HepG2 (cell line): ENCODE results near the gene ZNF667. TPM values are rescaled to one million over a fixed set of nuclear protein-coding genes. Genes with fewer than 3 reads are reported as not detected.

ENCODE experiments used
- ATAC-seq: fragments of 200-7000 bp; cut with Tn5 transposase; 3 replicates; pipeline ENCODE4 v1.9.1; 2020; ENCODE audit warnings: mild to moderate bottlenecking, moderate library complexity
- BruUV-seq: library from RNA; stranded (reverse); fragments of 400-500 nt; replicated peaks from 2 replicates; lab custom pipeline; 2021; lab: Mats Ljungman, UMichigan
- CTCF ChIA-PET: fragments of 300-600 bp; formaldehyde crosslinking; extraction: SDS; loops from one replicate; lab custom pipeline; 2021; ENCODE audit warnings: low total read pairs, inconsistent platforms, low intra/inter-chr PET ratio; lab: Yijun Ruan, JAX
- POLR2A ChIA-PET: fragments of 350-600 bp; sonication (Branson Sonifier 250); formaldehyde crosslinking; loops from one replicate; lab custom pipeline; 2020; ENCODE audit warnings: antibody characterized with exemption, inconsistent platforms; lab: Yijun Ruan, JAX
- DNase-seq: peaks from one replicate; pipeline ENCODE4 v3.0.0-alpha.2; 2015; ENCODE audit warnings: low spot score
- FAIRE-seq: peaks from 3 replicates; lab custom pipeline; 2011; peaks lifted over from hg19 to GRCh38; lab: Jason Lieb, UNC
- H2AFZ ChIP-seq: one replicate; pipeline ENCODE4 v1.6.1; 2011; ENCODE audit warnings: low read length, inconsistent platforms
- H3K27ac ChIP-seq: fragments of 300-600 bp; 3 replicates; pipeline ENCODE4 v1.8.0; 2011; ENCODE audit warnings: mixed run types, mild to moderate bottlenecking, mixed read lengths, low read length, inconsistent platforms; ENCODE audit not compliant: insufficient read depth; ENCODE audit errors: extremely low read length
- H3K27me3 ChIP-seq, 2 experiments: fragments of 200-600 bp in 1 of 2; 2 replicates in 1 of 2; 3 replicates in 1 of 2; pipeline versions ENCODE4 v1.6.0 to v1.8.0; 2011; ENCODE audit warnings: low read length in 2 of 2, mild to moderate bottlenecking in 2 of 2, moderate library complexity in 2 of 2, inconsistent platforms in 1 of 2; ENCODE audit not compliant: insufficient read depth in 2 of 2, control insufficient read depth in 1 of 2
- H3K36me3 ChIP-seq, 2 experiments: fragments of 200-600 bp in 1 of 2; replicated peaks in 1 of 2; 2 replicates in 1 of 2; 3 replicates in 1 of 2; pipeline versions ENCODE4 v1.5.1 to v1.8.0; 2011; ENCODE audit warnings: low read length in 2 of 2, inconsistent platforms in 1 of 2; ENCODE audit not compliant: insufficient read depth in 2 of 2, control insufficient read depth in 1 of 2
- H3K4me1 ChIP-seq: 2 replicates; pipeline ENCODE4 v1.5.1; 2012; ENCODE audit warnings: low read length, inconsistent platforms; ENCODE audit not compliant: insufficient read depth
- H3K4me2 ChIP-seq: 2 replicates; pipeline ENCODE4 v1.6.0; 2011; ENCODE audit warnings: low read depth, low read length, inconsistent platforms
- H3K4me3 ChIP-seq, 3 experiments: fragments of 200-600 bp in 1 of 3; sonication (generic), shearing (Covaris generic) in 1 of 3; replicated peaks in 1 of 3; 2 replicates each; pipeline ENCODE4 v1.5.1; 2011 to 2016; ENCODE audit warnings: low read length in 3 of 3, inconsistent platforms in 2 of 3, low read depth in 2 of 3, mild to moderate bottlenecking in 2 of 3, control low read depth in 1 of 3, mixed read lengths in 1 of 3; ENCODE audit not compliant: insufficient read depth in 1 of 3
- H3K79me2 ChIP-seq: one replicate; pipeline ENCODE4 v1.6.1; 2011; ENCODE audit warnings: low read length, inconsistent platforms; ENCODE audit not compliant: insufficient read depth
- H3K9ac ChIP-seq: 2 replicates; pipeline ENCODE4 v1.6.0; 2011; ENCODE audit warnings: mild to moderate bottlenecking, low read depth, low read length, inconsistent platforms; ENCODE audit not compliant: insufficient read depth
- H3K9me3 ChIP-seq: 2 replicates; pipeline ENCODE4 v1.5.1; 2012; ENCODE audit warnings: mild to moderate bottlenecking, low read length
- H4K20me1 ChIP-seq: 2 replicates; pipeline ENCODE4 v1.6.0; 2011; ENCODE audit warnings: inconsistent platforms, mild to moderate bottlenecking, low read length, moderate library complexity; ENCODE audit not compliant: insufficient read depth
- BHLHE40 ChIP-seq: IDR thresholded peaks from 2 replicates; pipeline ENCODE4 v1.6.1; 2011; ENCODE audit warnings: low read length, improper control_type of control experiment
- CC2D1A ChIP-seq: sonication (generic); formaldehyde crosslinking; IDR thresholded peaks from 2 replicates; pipeline ENCODE4 v1.8.1; 2023; ENCODE audit warnings: mild to moderate bottlenecking, missing genetic modification reagents
- MAF1 ChIP-seq: sonication (generic); formaldehyde crosslinking; IDR thresholded peaks from 2 replicates; pipeline ENCODE4 v1.5.0; 2020; ENCODE audit warnings: missing genetic modification reagents, borderline replicate concordance
- RFX3 ChIP-seq: IDR thresholded peaks from 2 replicates; pipeline ENCODE4 v1.6.1; 2016; ENCODE audit warnings: missing biosample characterization, missing genetic modification reagents
- TRIM24 ChIP-seq: sonication (generic); formaldehyde crosslinking; IDR thresholded peaks from 2 replicates; pipeline ENCODE4 v1.8.0; 2022; ENCODE audit warnings: mild to moderate bottlenecking, missing genetic modification reagents
- ZNF205 ChIP-seq: IDR thresholded peaks from 2 replicates; pipeline ENCODE4 v1.6.1; 2018; ENCODE audit warnings: missing biosample characterization, missing genetic modification reagents
- WGBS: methylation state at CpG from one replicate; pipeline ENCODE4 v1.1.6; 2017; ENCODE audit warnings: low lambda C conversion rate; 5-methylcytosine and 5-hydroxymethylcytosine counted together
- in situ Hi-C: cut with HindIII; loops from 2 replicates; pipeline ENCODE4 v1.10.0; 2017; ENCODE audit warnings: low pct_unique_long_range_greater_than_20kb; ENCODE audit not compliant: extremely low pct_ligation_motif_present
- intact Hi-C: fragments of 100-400 bp; cut with micrococcal nuclease; formaldehyde crosslinking; loops from one replicate; pipeline ENCODE4 v1.10.0; 2022; ENCODE audit not compliant: unreplicated experiment
- polyA plus RNA-seq, 8 experiments: library from polyadenylated mRNA; depleted of rRNA in 3 of 8; stranded (reverse) in 7 of 8; unstranded in 1 of 8; fragments of >200 nt; fragmentation: Illumina TruSeq in 4 of 8; extraction: Trizol in 4 of 8; gene quantifications; 2 replicates each; pipeline versions ENCODE4 v1.2.1 to v1.2.3, GENCODE V29; 2011 to 2016; ENCODE audit warnings: low read depth in 4 of 8, missing spikeins in 1 of 8, mixed read lengths in 1 of 8; ENCODE audit not compliant: insufficient read depth in 1 of 8
- total RNA-seq, 5 experiments: library from RNA; depleted of rRNA; stranded (reverse); fragments of >200 nt; fragmentation: Illumina TruSeq; extraction: Trizol; gene quantifications; 2 replicates each; pipeline ENCODE4 v1.2.3, GENCODE V29; 2016; ENCODE audit warnings: low read depth in 1 of 5
- TF ChIP-seq, protein P1 (sequence below): sonication (generic); formaldehyde crosslinking; IDR thresholded peaks from 2 replicates; pipeline ENCODE4 v1.8.0; 2022; ENCODE audit warnings: mild to moderate bottlenecking, missing genetic modification reagents, moderate library complexity
- TF ChIP-seq, protein P2 (sequence below): sonication (generic); formaldehyde crosslinking; IDR thresholded peaks from 2 replicates; pipeline ENCODE4 v1.8.0; 2022; ENCODE audit warnings: mild to moderate bottlenecking, missing genetic modification reagents; ENCODE audit not compliant: insufficient replicate concordance
- TF ChIP-seq, protein P3 (sequence below): sonication (generic); formaldehyde crosslinking; IDR thresholded peaks from 2 replicates; pipeline ENCODE4 v1.4.0; 2020; ENCODE audit warnings: missing genetic modification reagents, borderline replicate concordance

ZNF667 gene
- total and polyA plus RNA-seq, 2 of the 13 experiments (the other 11 are each of a cell fraction or from before 2014, with no cell fraction given) = not detected

DNA sequence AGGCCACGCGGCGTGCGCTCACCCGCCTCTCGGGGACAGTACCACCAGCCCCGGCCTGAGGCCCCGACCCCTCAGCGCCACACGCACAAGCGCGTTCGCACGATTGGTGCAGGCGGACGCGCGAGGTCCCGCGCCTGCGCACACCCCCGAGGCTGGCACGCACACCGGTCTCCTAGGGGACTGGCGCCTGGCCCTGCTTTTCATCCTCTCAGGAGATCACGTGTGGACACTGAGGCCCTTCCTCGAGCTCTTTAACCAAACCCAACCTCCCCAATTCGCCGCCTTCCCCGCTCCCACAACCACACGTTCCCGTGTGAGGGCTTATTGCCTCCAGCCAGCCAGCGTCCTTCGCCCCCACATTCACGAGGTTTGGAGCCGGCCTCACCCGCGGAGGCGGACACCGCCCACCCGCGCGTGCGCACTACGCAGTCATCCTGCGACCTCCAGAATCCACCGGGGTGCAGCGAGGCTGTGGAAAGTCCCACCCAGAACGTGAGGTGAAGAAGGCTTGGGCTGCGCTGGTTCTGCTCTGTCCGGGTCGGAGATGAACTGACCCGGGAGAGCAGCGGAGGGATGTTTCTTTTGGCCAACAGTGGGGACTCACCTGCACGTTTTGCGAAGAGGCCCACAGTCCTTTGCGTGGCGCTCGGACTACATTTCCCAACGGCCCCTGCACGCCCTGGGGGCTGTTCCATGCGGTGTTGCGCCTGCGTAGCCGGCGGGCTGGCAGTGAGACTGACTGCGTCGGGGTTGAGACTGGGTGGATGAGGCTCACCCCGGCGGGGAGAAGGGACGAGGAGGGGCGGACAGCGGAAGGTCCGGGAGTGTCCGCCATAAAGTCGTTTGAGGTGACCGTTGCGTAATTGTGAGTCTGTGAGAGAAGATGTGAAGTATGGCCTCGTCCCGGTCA lies 539 bp upstream of the ZNF667 start (continued):
- TF ChIP-seq CC2D1A (CRISPR knock-in tag) = no peak
- TF ChIP-seq, all 625 proteins: peak for 0

DNA sequence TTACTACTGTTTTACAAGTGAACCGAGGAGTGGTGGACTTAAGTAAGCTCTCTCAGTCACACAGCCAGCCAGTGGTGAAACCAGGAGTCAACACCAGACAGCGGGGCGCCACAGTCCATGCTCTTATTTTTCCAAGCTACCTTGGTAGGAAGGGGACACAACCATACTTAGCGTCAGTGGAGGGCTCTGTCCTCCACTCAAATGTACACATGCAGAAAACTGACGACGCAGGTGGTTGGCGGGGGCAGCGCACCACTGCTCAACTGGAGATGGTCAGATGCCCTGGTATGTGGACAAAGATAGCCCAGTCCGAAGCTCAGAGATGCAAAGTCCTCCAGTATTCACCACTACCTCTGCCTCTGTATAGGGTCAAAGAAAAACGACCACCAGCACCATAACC lies 1.1 kb downstream of the ZNF667 start:
- POLR2A ChIA-PET = no interaction called here
- no peaks in the 10 kb centered on the region for H3K4me1 ChIP-seq

More for the DNA sequence above, 1.1 kb downstream of the ZNF667 start:
- no peak for ATAC-seq
- intact Hi-C loops = no loop called here
- H3K36me3 ChIP-seq = no peaks in the 10 kb centered on the region
- DNase-seq = no peak
- H3K27me3 ChIP-seq = no peaks in the 10 kb centered on the region
- WGBS = 53% methylated on average over 7 of the region's 10 CpGs
- no peak overlapping the region for H3K27ac ChIP-seq
- CTCF ChIA-PET = no interaction called here
- peaks cover 89% of the 10 kb centered on the region for H3K9me3 ChIP-seq
- no peak overlapping the region for H3K4me3 ChIP-seq
- no peak overlapping the region for H3K9ac ChIP-seq
- in situ Hi-C loops = no loop called here
- TF ChIP-seq MAF1 (CRISPR knock-in tag) (no peak), ZNF205 (CRISPR knock-in tag) (no peak), RFX3 (CRISPR knock-in tag) (no peak), TRIM24 (CRISPR knock-in tag) (no peak), BHLHE40 (no peak)
- TF ChIP-seq, protein P1, sequence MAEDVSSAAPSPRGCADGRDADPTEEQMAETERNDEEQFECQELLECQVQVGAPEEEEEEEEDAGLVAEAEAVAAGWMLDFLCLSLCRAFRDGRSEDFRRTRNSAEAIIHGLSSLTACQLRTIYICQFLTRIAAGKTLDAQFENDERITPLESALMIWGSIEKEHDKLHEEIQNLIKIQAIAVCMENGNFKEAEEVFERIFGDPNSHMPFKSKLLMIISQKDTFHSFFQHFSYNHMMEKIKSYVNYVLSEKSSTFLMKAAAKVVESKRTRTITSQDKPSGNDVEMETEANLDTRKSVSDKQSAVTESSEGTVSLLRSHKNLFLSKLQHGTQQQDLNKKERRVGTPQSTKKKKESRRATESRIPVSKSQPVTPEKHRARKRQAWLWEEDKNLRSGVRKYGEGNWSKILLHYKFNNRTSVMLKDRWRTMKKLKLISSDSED (CRISPR knock-in tag) = no peak
- TF ChIP-seq, protein P2, sequence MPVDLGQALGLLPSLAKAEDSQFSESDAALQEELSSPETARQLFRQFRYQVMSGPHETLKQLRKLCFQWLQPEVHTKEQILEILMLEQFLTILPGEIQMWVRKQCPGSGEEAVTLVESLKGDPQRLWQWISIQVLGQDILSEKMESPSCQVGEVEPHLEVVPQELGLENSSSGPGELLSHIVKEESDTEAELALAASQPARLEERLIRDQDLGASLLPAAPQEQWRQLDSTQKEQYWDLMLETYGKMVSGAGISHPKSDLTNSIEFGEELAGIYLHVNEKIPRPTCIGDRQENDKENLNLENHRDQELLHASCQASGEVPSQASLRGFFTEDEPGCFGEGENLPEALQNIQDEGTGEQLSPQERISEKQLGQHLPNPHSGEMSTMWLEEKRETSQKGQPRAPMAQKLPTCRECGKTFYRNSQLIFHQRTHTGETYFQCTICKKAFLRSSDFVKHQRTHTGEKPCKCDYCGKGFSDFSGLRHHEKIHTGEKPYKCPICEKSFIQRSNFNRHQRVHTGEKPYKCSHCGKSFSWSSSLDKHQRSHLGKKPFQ = no peak
- TF ChIP-seq, protein P3, sequence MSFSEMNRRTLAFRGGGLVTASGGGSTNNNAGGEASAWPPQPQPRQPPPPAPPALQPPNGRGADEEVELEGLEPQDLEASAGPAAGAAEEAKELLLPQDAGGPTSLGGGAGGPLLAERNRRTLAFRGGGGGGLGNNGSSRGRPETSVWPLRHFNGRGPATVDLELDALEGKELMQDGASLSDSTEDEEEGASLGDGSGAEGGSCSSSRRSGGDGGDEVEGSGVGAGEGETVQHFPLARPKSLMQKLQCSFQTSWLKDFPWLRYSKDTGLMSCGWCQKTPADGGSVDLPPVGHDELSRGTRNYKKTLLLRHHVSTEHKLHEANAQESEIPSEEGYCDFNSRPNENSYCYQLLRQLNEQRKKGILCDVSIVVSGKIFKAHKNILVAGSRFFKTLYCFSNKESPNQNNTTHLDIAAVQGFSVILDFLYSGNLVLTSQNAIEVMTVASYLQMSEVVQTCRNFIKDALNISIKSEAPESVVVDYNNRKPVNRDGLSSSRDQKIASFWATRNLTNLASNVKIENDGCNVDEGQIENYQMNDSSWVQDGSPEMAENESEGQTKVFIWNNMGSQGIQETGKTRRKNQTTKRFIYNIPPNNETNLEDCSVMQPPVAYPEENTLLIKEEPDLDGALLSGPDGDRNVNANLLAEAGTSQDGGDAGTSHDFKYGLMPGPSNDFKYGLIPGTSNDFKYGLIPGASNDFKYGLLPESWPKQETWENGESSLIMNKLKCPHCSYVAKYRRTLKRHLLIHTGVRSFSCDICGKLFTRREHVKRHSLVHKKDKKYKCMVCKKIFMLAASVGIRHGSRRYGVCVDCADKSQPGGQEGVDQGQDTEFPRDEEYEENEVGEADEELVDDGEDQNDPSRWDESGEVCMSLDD (CRISPR knock-in tag) = no peak
- H3K4me2 ChIP-seq = no peak overlapping the region
- H4K20me1 ChIP-seq = no peaks in the 10 kb centered on the region
- no peak for FAIRE-seq
- no peaks in the 10 kb centered on the region for H3K79me2 ChIP-seq
- BruUV-seq = no TSS peak
- no peak overlapping the region for H2AFZ ChIP-seq
